GM19372 (cell line): ENCODE results near the gene KCNN2.

Experiments
- ATAC-seq: cut with Tn5 transposase; IDR thresholded peaks from one replicate; pipeline ENCODE4 v1.9.1; 2021; ENCODE audit warnings: mild to moderate bottlenecking, low read depth, moderate library complexity; ENCODE audit not compliant: unreplicated experiment

Gene KCNN2

DNA sequence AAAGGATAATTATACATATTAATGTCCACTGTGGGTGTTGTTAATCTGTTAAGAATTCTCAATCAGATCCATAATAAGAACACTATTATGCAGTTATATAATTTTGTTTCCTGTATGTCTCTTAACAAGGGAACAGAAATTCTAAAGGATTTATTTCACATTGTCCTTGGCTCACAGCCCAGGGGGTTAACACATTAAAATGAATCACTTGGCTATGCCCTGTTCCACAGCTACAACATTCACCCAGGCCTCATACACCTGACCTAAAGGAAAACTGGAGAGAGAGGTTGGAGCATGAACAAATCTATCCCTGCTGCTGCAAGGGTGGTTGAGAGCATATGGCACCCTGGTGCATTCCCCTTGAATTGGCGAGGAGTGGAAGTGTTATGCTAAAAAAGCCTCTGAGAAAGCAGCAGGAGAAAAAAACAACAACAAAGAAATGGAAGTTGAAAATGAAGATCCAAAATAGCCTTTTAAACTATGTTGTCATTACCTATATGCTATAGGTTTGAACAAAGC lies 116.0 kb downstream of the KCNN2 start:
- ATAC-seq: no peak

GRCh38 chr5:114500756-114501155 lies 138.9 kb downstream of the KCNN2 start:
- no peak for ATAC-seq

DNA sequence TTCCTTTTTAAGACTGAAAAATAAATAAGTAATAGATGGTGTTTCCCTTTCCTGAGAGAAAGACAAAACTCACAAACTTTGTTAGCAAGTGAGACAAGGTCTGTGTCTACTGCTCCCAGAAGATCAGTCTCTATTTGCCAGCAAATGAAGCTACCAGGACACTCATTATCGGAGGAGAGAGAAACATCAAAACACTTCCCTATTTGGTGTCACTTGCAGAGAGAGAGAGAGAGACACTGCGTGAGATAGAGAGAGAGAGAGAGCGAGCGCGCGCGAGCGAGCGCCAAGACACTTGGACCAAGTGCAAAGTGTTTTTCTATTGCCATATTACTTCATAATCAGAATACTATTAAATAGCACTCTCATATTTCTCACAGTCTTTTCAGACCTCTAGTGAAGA lies 142.7 kb downstream of the KCNN2 start:
- ATAC-seq: no peak

GRCh38 chr5:114524221-114524620 lies 162.4 kb downstream of the KCNN2 start:
- no peak for ATAC-seq

GRCh38 chr5:114544561-114544960 lies 182.7 kb downstream of the KCNN2 start:
- no peak for ATAC-seq
